NB4 (cell line): ENCODE measurements around the gene AHRR.

Experiments used
- CTCF ChIP-seq: IDR thresholded peaks from one replicate; pipeline ENCODE4 v1.5.1; 2012; ENCODE audit warnings: low read depth, low read length
- MAX ChIP-seq: IDR thresholded peaks from 2 replicates; pipeline ENCODE4 v1.6.1; 2011; ENCODE audit warnings: low read depth, low read length
- POLR2A ChIP-seq: IDR thresholded peaks from 2 replicates; pipeline ENCODE4 v1.6.1; 2011; ENCODE audit warnings: mild to moderate bottlenecking; ENCODE audit not compliant: insufficient read length; ENCODE audit errors: extremely low read depth

GRCh38 chr5:477871-478270 lies 156.4 kb downstream of the AHRR start:
- TF ChIP-seq MAX = no peak
- no peak for TF ChIP-seq POLR2A
- no peak for TF ChIP-seq CTCF
